ENCODE data around the gene DLGAP4. TPM values are rescaled to one million over a fixed set of nuclear protein-coding genes. Genes with fewer than 3 reads are reported as not detected.
A peak's percentile ranks its signal among the peaks of the same experiment; 100 is the strongest.
"Not testable (repeated sequence)": the region's sequence is repeated elsewhere in the genome, so short reads cannot be mapped to it uniquely, and the experiment has no call there.

DLGAP4 gene
- total RNA-seq, 1 donor from 2014 or later, result 99.1 TPM

- peaks cover 8% of the 10 kb centered on the region for H3K4me1 Mint-ChIP-seq
- H3K36me3 Mint-ChIP-seq, result peaks cover 10% of the 10 kb centered on the region
- H3K27ac Mint-ChIP-seq, result peak overlapping the region; percentile 21
- no peak overlapping the region for H3K4me3 Mint-ChIP-seq
- H3K27me3 Mint-ChIP-seq (ENCODE audit: low read depth), result no peaks in the 10 kb centered on the region
- H3K9me3 Mint-ChIP-seq, result no peaks in the 10 kb centered on the region
- no peak for TF ChIP-seq CTCF (IDR thresholded peaks at IDR 0.05; ENCODE audit: unreplicated experiment)
- no peak for DNase-seq (ENCODE audit: low spot score in 2 of 2, unreplicated experiment in 2 of 2)
These were observed 244.0 kb downstream of the DLGAP4 start for GRCh38 chr20:36549942-36550789.

GRCh38 chr20:36550790-36551299, 244.7 kb downstream of the DLGAP4 start:
- Mint-ChIP-seq H3K36me3 (peaks cover 10% of the 10 kb centered on the region), H3K27ac (no peak overlapping the region), H3K27me3 (ENCODE audit: low read depth) (no peaks in the 10 kb centered on the region), H3K4me1 (peaks cover 8% of the 10 kb centered on the region), H3K4me3 (no peak overlapping the region), H3K9me3 (no peaks in the 10 kb centered on the region)
- no peak for DNase-seq (ENCODE audit: low spot score in 2 of 2, unreplicated experiment in 2 of 2)
- no peak for TF ChIP-seq CTCF (IDR thresholded peaks at IDR 0.05; ENCODE audit: unreplicated experiment)

- Mint-ChIP-seq H3K4me1 (peaks cover 14% of the 10 kb centered on the region), H3K27ac (no peak overlapping the region), H3K9me3 (no peaks in the 10 kb centered on the region), H3K36me3 (no peaks in the 10 kb centered on the region), H3K27me3 (ENCODE audit: low read depth) (no peaks in the 10 kb centered on the region), H3K4me3 (no peak overlapping the region)
- no peak for TF ChIP-seq CTCF (IDR thresholded peaks at IDR 0.05; ENCODE audit: unreplicated experiment)
- no peak for DNase-seq (ENCODE audit: low spot score in 2 of 2, unreplicated experiment in 2 of 2)
These were observed 249.1 kb downstream of the DLGAP4 start for GRCh38 chr20:36555248-36555647.

GRCh38 chr20:36562724-36563123, 256.6 kb downstream of the DLGAP4 start:
- no peak overlapping the region for H3K27ac Mint-ChIP-seq
- no peak overlapping the region for H3K4me3 Mint-ChIP-seq
- no peaks in the 10 kb centered on the region for H3K4me1 Mint-ChIP-seq
- no peaks in the 10 kb centered on the region for H3K27me3 Mint-ChIP-seq (ENCODE audit: low read depth)
- peaks cover 10% of the 10 kb centered on the region for H3K36me3 Mint-ChIP-seq
- no peak for TF ChIP-seq CTCF (IDR thresholded peaks at IDR 0.05; ENCODE audit: unreplicated experiment)
- H3K9me3 Mint-ChIP-seq, result peaks cover 7% of the 10 kb centered on the region
- no peak for DNase-seq (ENCODE audit: low spot score in 2 of 2, unreplicated experiment in 2 of 2)

- no peak for TF ChIP-seq CTCF (IDR thresholded peaks at IDR 0.05; ENCODE audit: unreplicated experiment)
- Mint-ChIP-seq H3K27me3 (ENCODE audit: low read depth) (no peaks in the 10 kb centered on the region), H3K9me3 (peaks cover 7% of the 10 kb centered on the region), H3K4me1 (no peaks in the 10 kb centered on the region), H3K36me3 (peaks cover 10% of the 10 kb centered on the region), H3K4me3 (no peak overlapping the region), H3K27ac (no peak overlapping the region)
- DNase-seq (ENCODE audit: low spot score in 2 of 2, unreplicated experiment in 2 of 2), result no peak
These were observed 257.2 kb downstream of the DLGAP4 start for GRCh38 chr20:36563374-36563773.

- not testable (repeated sequence) for H3K27ac Mint-ChIP-seq; H3K9me3 Mint-ChIP-seq; H3K4me1 Mint-ChIP-seq; H3K27me3 Mint-ChIP-seq (ENCODE audit: low read depth); H3K36me3 Mint-ChIP-seq; DNase-seq (ENCODE audit: low spot score in 2 of 2, unreplicated experiment in 2 of 2); H3K4me3 Mint-ChIP-seq
These were observed 258.1 kb downstream of the DLGAP4 start for GRCh38 chr20:36564078-36564725.

- H3K9me3 Mint-ChIP-seq; H3K27me3 Mint-ChIP-seq (ENCODE audit: low read depth); DNase-seq (ENCODE audit: low spot score in 2 of 2, unreplicated experiment in 2 of 2); H3K4me1 Mint-ChIP-seq; H3K4me3 Mint-ChIP-seq; H3K36me3 Mint-ChIP-seq; H3K27ac Mint-ChIP-seq: not testable (repeated sequence)
These were observed 258.6 kb downstream of the DLGAP4 start for GRCh38 chr20:36564726-36565121.

All from mesothelial cell of epicardium (in vitro differentiated cells).